ENCODE data around the gene PRIMA1. TPM values are rescaled to one million over a fixed set of nuclear protein-coding genes. Genes with fewer than 3 reads are reported as not detected.

Gene PRIMA1
- total RNA-seq, 4 donors from 2014 or later = 14.0 to 28.8 (median 16.4) TPM

GRCh38 chr14:93675651-93676050, 112.6 kb downstream of the PRIMA1 start:
- H3K36me3 ChIP-seq = no peaks in the 10 kb centered on the region
- no peak overlapping the region for H3K4me3 ChIP-seq
- H3K27me3 ChIP-seq = no peaks in the 10 kb centered on the region
- no peak for TF ChIP-seq CTCF (IDR thresholded peaks at IDR 0.05)
- TF ChIP-seq EP300 (IDR thresholded peaks at IDR 0.05) = no peak
- no peak for TF ChIP-seq POLR2A (IDR thresholded peaks at IDR 0.05)
- TF ChIP-seq POLR2AphosphoS5 (IDR thresholded peaks at IDR 0.05) = no peak
- H3K4me1 ChIP-seq = no peaks in the 10 kb centered on the region
- H3K27ac ChIP-seq = no peak overlapping the region
- no peaks in the 10 kb centered on the region for H3K9me3 ChIP-seq
- ATAC-seq = no peak

- H3K36me3 ChIP-seq = no peaks in the 10 kb centered on the region
- no peaks in the 10 kb centered on the region for H3K4me1 ChIP-seq
- H3K27ac ChIP-seq = no peak overlapping the region
- H3K27me3 ChIP-seq = no peaks in the 10 kb centered on the region
- ATAC-seq = no peak
- no peak overlapping the region for H3K4me3 ChIP-seq
- H3K9me3 ChIP-seq = no peaks in the 10 kb centered on the region
- no peak for TF ChIP-seq EP300 (IDR thresholded peaks at IDR 0.05)
- TF ChIP-seq POLR2AphosphoS5 (IDR thresholded peaks at IDR 0.05) = no peak
- TF ChIP-seq POLR2A (IDR thresholded peaks at IDR 0.05) = no peak
- no peak for TF ChIP-seq CTCF (IDR thresholded peaks at IDR 0.05)
- WGBS, 2 donors (ENCODE audit: low coverage in 1 of 2) = 80 to 100% methylated on average over 1 of the region's 1 CpG
Measured at GRCh38 chr14:93674343-93674742, 113.9 kb downstream of the PRIMA1 start.

- 70 to 90% methylated on average over 4 of the region's 4 CpGs for WGBS, 2 donors (ENCODE audit: low coverage in 1 of 2)
Measured at GRCh38 chr14:93669632-93670031, 118.7 kb downstream of the PRIMA1 start.

More at GRCh38 chr14:93669632-93670031, 118.7 kb downstream of the PRIMA1 start:
- Histone ChIP-seq H3K27ac (no peak overlapping the region), H3K36me3 (no peaks in the 10 kb centered on the region), H3K4me3 (no peak overlapping the region), H3K9me3 (peaks cover 0 to 19% (median 0%) of the 10 kb centered on the region in 3 donors), H3K27me3 (no peaks in the 10 kb centered on the region), H3K4me1 (no peaks in the 10 kb centered on the region)
- TF ChIP-seq POLR2A (IDR thresholded peaks at IDR 0.05) (no peak), POLR2AphosphoS5 (IDR thresholded peaks at IDR 0.05) (no peak), EP300 (IDR thresholded peaks at IDR 0.05) (no peak), CTCF (IDR thresholded peaks at IDR 0.05) (no peak)
- no peak for ATAC-seq

Other genes with a start within 250 kb of the PRIMA1 start
- gene FAM181A, start 138.9 kb upstream of the PRIMA1 start, total RNA-seq = not detected
- gene ASB2, start 188.1 kb upstream of the PRIMA1 start, total RNA-seq = 100 to 1,000 TPM; 118 to 208 (median 120) TPM
- gene CCDC197, start 208.8 kb upstream of the PRIMA1 start, total RNA-seq = not detected
- under 1 TPM; 0.16 to 0.84 (median 0.65) TPM for gene OTUB2, start 237.9 kb upstream of the PRIMA1 start, total RNA-seq